HG02973 (cell line): ENCODE data around the gene PKD1L1.

Source experiments
- ATAC-seq: cut with Tn5 transposase; IDR thresholded peaks from one replicate; pipeline ENCODE4 v1.9.1; 2021; ENCODE audit warnings: moderate library complexity; ENCODE audit not compliant: unreplicated experiment

PKD1L1 gene

GRCh38 chr7:47743965-47744591 is 204.2 kb downstream of the PKD1L1 start:
- no peak for ATAC-seq

GRCh38 chr7:47741984-47742383 is 206.3 kb downstream of the PKD1L1 start:
- no peak for ATAC-seq

DNA sequence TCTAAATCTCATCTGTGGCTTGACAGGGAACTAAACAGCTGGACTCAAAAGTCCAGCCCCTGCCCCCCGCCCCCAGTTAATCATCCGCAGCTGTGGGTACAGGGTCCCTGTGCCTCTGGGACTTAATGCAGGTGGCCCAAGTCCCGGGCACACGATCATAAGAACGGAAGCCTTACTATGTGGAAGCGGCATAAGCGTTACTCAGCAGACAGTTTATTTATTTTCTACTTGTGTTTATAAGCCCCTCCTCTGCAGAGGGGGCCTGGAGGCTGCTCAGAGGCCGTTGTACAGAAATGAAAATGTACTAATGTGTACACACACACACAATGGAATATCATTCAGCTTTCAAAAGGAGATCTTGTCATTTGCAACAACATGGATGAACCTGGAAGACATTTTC is 208.4 kb downstream of the PKD1L1 start:
- ATAC-seq: no peak

GRCh38 chr7:47739301-47739875 is 208.9 kb downstream of the PKD1L1 start:
- ATAC-seq: no peak

DNA sequence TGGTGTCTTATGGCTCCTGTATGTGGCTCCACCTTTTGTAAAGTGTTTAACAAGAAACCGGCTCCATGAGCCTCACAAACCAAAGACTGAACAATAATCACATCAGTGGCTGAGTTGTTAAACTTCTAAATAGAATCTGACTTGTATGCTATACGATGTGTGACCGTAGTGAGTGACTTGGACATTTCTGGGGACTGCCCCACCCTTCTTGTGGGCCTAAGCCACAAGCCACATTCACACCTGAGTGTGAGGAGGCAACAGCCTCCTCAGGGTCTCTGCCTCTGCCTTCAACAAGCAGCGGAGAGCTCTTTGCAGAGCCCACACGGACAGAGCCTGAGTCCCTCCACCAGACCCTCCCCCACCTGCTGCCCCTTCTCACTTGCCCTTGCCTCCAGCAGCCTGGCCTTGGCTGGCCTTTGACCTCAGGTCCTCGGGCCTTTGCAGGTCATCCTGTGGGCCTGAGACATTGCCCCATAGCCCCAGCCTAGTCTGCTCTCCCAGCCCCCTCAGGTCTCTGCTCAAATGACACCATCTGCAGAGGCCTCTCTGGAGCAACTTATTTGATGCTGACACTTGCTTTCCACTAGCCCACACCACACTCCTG is 209.6 kb downstream of the PKD1L1 start:
- no peak for ATAC-seq

DNA sequence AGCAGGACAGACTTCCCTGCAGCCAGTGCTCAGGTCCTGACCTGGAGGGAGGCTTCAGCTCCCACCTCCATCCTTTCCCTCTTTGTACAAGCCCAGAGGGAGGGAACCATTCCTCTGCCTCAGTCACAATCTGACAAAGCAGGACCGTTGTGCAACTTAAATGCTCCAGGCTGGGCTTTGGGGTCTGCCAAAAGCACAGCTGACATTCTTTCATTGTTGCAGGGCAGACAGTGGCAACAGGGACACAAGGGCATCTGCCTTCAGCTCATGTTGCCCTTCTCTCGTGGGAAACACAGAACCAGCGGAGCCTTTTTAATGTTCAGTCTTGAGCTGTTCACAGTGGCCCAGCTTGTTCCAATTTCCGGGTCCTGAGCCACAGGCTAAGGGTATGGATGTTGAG is 210.7 kb downstream of the PKD1L1 start:
- no peak for ATAC-seq

GRCh38 chr7:47735431-47736345 is 212.6 kb downstream of the PKD1L1 start:
- ATAC-seq: no peak

DNA sequence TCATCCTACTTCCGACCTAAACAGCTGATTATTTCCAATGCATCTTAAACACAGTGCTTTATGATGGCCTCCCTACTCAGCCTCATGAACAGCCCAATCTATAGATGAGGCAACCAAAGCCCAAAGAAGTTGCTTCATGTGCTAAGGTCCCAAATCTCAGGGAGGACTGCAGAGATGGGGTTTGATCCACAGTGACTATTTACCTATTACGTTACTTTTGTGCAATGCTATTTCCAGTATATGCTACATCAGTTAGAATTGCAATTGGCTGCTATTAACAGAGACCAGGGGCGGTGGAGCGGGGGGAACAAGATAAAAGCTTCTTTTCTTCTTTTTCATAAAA is 213.3 kb downstream of the PKD1L1 start:
- ATAC-seq: no peak

GRCh38 chr7:47734287-47734948 is 213.8 kb downstream of the PKD1L1 start:
- no peak for ATAC-seq

DNA sequence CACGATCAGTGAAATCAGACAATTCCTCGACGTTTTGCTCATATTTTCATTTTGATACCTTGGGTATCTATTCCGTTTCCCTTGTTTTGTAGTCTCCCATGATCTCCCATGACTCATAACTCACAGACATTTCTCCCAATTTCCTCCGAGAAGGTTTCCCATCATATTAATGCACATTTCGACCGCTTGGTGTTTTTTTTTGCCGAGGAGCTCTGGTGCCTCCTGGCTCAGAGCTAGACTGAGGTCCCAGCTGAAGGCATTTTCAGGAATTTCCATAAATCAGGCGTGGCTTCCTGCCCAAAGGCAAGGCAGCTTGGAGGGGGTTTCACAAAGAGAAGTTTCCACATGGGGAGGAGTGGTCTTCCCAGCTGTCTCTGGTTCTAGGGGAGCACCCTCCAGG is 218.1 kb downstream of the PKD1L1 start:
- no peak for ATAC-seq

DNA sequence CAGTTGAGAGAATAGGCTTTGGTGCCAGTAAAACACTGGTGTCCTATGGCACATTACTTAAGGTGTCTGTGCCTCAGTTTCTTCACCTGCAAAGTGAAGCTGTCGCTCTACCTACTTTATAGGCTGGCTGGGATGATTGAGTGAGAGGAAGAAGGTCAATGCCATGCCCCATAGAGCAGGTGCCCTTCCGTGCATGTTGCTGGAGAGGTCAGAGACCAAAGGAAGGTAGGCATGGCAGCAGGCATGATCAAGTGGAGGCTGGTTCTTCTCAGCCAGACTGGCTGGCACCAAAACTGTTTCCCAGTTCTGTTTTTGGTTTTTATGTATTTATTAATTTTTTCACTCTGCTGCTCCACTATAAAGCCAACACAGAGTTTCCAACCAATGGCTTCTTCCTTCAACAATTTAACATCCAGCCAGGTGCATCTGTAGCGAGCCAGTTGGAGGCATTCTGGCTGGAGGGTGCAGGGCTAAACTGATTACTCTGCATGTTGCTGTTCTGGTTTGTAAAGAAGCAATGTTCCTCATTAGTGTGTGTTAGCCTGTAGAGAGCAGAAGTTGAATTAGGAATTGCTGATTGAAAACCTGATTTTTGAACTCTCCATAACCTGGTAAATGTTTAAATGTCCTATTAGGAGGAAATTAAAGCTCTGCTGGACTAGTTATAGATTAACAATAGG is 222.1 kb downstream of the PKD1L1 start:
- ATAC-seq: no peak

GRCh38 chr7:47725031-47725780 is 223.1 kb downstream of the PKD1L1 start:
- no peak for ATAC-seq
